ENCODE results near the gene ADGRF1.

Gene ADGRF1

DNA sequence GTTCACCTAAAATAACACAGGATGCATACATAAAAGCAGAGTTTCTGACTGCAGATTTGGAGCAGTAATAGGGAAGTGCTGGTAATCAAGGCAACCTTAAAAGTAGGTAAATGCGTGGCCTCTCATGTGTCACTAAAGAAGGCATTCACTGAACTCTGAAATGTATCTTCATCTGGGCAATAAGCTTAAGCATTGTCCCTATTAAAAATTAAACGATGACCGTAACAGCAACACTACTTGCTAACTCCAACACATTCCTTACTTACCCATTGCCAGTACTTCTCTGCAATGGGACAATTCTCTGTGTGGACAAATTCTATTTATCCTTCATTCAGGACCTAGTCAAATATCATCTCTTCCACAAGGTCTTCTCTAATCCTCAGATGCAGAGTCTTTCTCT lies 19.9 kb downstream of the ADGRF1 start:
- no peak overlapping the region for H3K4me3 Mint-ChIP-seq
- H3K27ac Mint-ChIP-seq = no peak overlapping the region
- H3K9me3 Mint-ChIP-seq = no peaks in the 10 kb centered on the region
- H3K27me3 Mint-ChIP-seq (ENCODE audit: low read depth, poor library complexity) = peaks cover 5% of the 10 kb centered on the region
- peaks cover 8% of the 10 kb centered on the region for H3K4me1 Mint-ChIP-seq
- TF ChIP-seq, protein P1, sequence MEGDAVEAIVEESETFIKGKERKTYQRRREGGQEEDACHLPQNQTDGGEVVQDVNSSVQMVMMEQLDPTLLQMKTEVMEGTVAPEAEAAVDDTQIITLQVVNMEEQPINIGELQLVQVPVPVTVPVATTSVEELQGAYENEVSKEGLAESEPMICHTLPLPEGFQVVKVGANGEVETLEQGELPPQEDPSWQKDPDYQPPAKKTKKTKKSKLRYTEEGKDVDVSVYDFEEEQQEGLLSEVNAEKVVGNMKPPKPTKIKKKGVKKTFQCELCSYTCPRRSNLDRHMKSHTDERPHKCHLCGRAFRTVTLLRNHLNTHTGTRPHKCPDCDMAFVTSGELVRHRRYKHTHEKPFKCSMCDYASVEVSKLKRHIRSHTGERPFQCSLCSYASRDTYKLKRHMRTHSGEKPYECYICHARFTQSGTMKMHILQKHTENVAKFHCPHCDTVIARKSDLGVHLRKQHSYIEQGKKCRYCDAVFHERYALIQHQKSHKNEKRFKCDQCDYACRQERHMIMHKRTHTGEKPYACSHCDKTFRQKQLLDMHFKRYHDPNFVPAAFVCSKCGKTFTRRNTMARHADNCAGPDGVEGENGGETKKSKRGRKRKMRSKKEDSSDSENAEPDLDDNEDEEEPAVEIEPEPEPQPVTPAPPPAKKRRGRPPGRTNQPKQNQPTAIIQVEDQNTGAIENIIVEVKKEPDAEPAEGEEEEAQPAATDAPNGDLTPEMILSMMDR (IDR thresholded peaks at IDR 0.05) = no peak
- no peak for DNase-seq
- no peaks in the 10 kb centered on the region for H3K36me3 Mint-ChIP-seq (ENCODE audit: low read depth)

- TF ChIP-seq, protein P1 (IDR thresholded peaks at IDR 0.05) = no peak
- Mint-ChIP-seq H3K9me3 (no peaks in the 10 kb centered on the region), H3K36me3 (ENCODE audit: low read depth) (no peaks in the 10 kb centered on the region), H3K4me1 (peaks cover 27% of the 10 kb centered on the region), H3K4me3 (no peak overlapping the region), H3K27ac (no peak overlapping the region), H3K27me3 (ENCODE audit: low read depth, poor library complexity) (peaks cover 5% of the 10 kb centered on the region)
- no peak for DNase-seq
These were observed 22.2 kb downstream of the ADGRF1 start for GRCh38 chr6:47019941-47020340.

GRCh38 chr6:47016909-47017308 lies 25.2 kb downstream of the ADGRF1 start:
- DNase-seq = no peak
- peaks cover 5% of the 10 kb centered on the region for H3K9me3 Mint-ChIP-seq
- H3K4me1 Mint-ChIP-seq = peaks cover 34% of the 10 kb centered on the region
- peak overlapping the region; percentile 81 for H3K27ac Mint-ChIP-seq
- H3K36me3 Mint-ChIP-seq (ENCODE audit: low read depth) = no peaks in the 10 kb centered on the region
- TF ChIP-seq, protein P1 (IDR thresholded peaks at IDR 0.05) = no peak
- peaks cover 9% of the 10 kb centered on the region for H3K27me3 Mint-ChIP-seq (ENCODE audit: low read depth, poor library complexity)
- no peak overlapping the region for H3K4me3 Mint-ChIP-seq

DNA sequence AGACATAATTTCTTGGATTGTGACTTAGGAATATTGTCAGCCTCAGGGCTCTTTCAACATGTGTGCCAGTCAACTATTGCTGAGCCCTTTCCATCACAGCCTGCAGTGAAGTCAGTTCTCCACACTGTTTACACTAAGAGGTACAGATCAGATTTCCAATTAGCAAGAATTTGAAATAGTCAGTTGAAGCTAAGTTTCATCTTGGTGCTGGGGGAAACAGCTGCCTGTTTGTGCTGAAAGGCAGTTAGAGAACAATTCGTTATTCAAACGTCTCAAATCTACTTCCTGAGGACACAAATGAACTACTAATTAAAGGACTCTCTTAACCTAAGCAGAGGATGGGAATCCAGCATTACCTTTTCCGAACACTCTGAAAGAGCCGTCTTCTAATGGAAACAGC lies 25.9 kb downstream of the ADGRF1 start:
- H3K4me1 Mint-ChIP-seq = peaks cover 34% of the 10 kb centered on the region
- peaks cover 9% of the 10 kb centered on the region for H3K27me3 Mint-ChIP-seq (ENCODE audit: low read depth, poor library complexity)
- H3K9me3 Mint-ChIP-seq = peaks cover 5% of the 10 kb centered on the region
- peak overlapping the region; percentile 49 for H3K27ac Mint-ChIP-seq
- H3K4me3 Mint-ChIP-seq = no peak overlapping the region
- H3K36me3 Mint-ChIP-seq (ENCODE audit: low read depth) = no peaks in the 10 kb centered on the region
- no peak for DNase-seq
- TF ChIP-seq, protein P1 (IDR thresholded peaks at IDR 0.05) = no peak

DNA sequence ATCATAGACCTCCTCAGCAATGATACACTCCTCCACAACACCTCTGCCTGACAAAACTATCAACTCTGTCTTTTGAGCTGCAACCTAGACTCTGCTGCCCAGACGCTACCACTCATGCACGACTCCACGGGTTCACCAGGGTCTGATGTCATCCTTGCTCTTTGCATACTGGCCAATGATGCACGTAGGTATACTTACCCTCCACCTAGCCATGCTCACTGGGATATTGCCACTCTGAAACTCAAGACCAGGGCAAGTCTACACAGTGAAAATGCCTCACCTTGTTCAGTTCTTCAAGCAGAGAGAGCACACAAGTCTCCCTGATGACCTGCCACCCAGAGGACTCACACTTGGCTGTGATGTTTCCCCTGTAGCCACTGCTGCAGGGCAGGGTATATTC lies 27.7 kb downstream of the ADGRF1 start:
- TF ChIP-seq, protein P1 (IDR thresholded peaks at IDR 0.05) = no peak
- Mint-ChIP-seq H3K27me3 (ENCODE audit: low read depth, poor library complexity) (peaks cover 9% of the 10 kb centered on the region), H3K27ac (no peak overlapping the region), H3K4me1 (peaks cover 34% of the 10 kb centered on the region), H3K36me3 (ENCODE audit: low read depth) (no peaks in the 10 kb centered on the region), H3K9me3 (peaks cover 5% of the 10 kb centered on the region), H3K4me3 (no peak overlapping the region)
- DNase-seq = no peak

GRCh38 chr6:47009583-47009982 lies 32.5 kb downstream of the ADGRF1 start:
- peaks cover 5% of the 10 kb centered on the region for H3K9me3 Mint-ChIP-seq
- DNase-seq = no peak
- no peak overlapping the region for H3K4me3 Mint-ChIP-seq
- H3K36me3 Mint-ChIP-seq (ENCODE audit: low read depth) = no peaks in the 10 kb centered on the region
- H3K27me3 Mint-ChIP-seq (ENCODE audit: low read depth, poor library complexity) = peaks cover 6% of the 10 kb centered on the region
- peaks cover 5% of the 10 kb centered on the region for H3K4me1 Mint-ChIP-seq
- TF ChIP-seq, protein P1 (IDR thresholded peaks at IDR 0.05) = no peak
- no peak overlapping the region for H3K27ac Mint-ChIP-seq

Data from nephron progenitor cell (in vitro differentiated cells).